KMS-11 (cell line): ENCODE measurements around the gene VDR.

ENCODE experiments used
- H2AFZ ChIP-seq: fragments of 200-600 bp; sonication (generic); 2 replicates; pipeline ENCODE4 v1.6.1; 2016; ENCODE audit warnings: antibody characterized with exemption, mixed run types, low read depth
- H3K27ac ChIP-seq: fragments of 200-600 bp; sonication (generic); 2 replicates; pipeline ENCODE4 v1.6.1; 2016; ENCODE audit warnings: mild to moderate bottlenecking, mixed run types
- H3K27me3 ChIP-seq: fragments of 200-600 bp; sonication (generic); 2 replicates; pipeline ENCODE4 v1.6.1; 2017; ENCODE audit warnings: mild to moderate bottlenecking, low read depth, mixed run types, moderate library complexity; ENCODE audit not compliant: insufficient read depth
- H3K36me3 ChIP-seq: fragments of 200-600 bp; sonication (generic); 2 replicates; pipeline ENCODE4 v1.6.1; 2017; ENCODE audit warnings: mild to moderate bottlenecking, mixed run types; ENCODE audit not compliant: insufficient read depth
- H3K4me1 ChIP-seq: fragments of 200-600 bp; sonication (generic); 2 replicates; pipeline ENCODE4 v1.6.1; 2016; ENCODE audit warnings: mild to moderate bottlenecking, low read depth, mixed run types; ENCODE audit not compliant: poor library complexity, severe bottlenecking
- H3K4me2 ChIP-seq: fragments of 200-600 bp; sonication (generic); 2 replicates; pipeline ENCODE4 v1.7.0; 2016; ENCODE audit warnings: mild to moderate bottlenecking, mixed run types
- H3K4me3 ChIP-seq: fragments of 200-600 bp; sonication (generic); IDR thresholded peaks from 2 replicates; pipeline ENCODE4 v1.6.1; 2017; ENCODE audit warnings: low read depth, low read length, mixed read lengths; ENCODE audit not compliant: insufficient read depth
- H3K79me2 ChIP-seq: fragments of 200-600 bp; sonication (generic); 2 replicates; pipeline ENCODE4 v1.6.1; 2016; ENCODE audit warnings: low read depth, mixed run types; ENCODE audit not compliant: insufficient read depth
- H3K9ac ChIP-seq: fragments of 200-600 bp; sonication (generic); 2 replicates; pipeline ENCODE4 v1.6.1; 2016; ENCODE audit warnings: mild to moderate bottlenecking, mixed run types
- H4K20me1 ChIP-seq: fragments of 200-600 bp; sonication (generic); 2 replicates; pipeline ENCODE4 v1.6.1; 2016; ENCODE audit warnings: mild to moderate bottlenecking, mixed run types; ENCODE audit not compliant: insufficient read depth
- TF ChIP-seq, protein P1 (sequence below): fragments of 200-600 bp; sonication (generic); conservative IDR thresholded peaks from 2 replicates; pipeline ENCODE4 v1.6.1; 2017; ENCODE audit warnings: low read depth, mild to moderate bottlenecking, antibody characterized with exemption, low read length, moderate library complexity, mixed read lengths

Gene VDR

DNA sequence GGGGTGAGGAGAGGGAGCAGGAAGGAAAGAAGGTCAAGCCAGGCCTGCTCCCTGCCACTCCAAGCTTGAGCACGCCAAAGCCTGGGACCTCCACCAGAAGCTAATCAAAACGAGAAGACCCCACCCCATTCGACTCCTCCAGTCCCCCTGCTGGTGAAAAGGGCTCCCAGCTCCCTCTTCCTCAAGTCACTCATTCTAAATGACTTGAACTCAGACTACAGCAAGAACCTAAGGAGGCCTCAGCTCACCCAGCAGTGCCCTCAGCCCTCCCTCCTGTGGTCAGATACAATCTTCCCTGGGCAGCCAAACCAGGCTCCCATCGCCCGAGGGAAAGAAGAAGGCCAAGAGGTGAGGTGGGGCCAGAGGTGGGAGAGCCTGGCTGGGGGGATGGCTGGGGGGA is 102.5 kb downstream of the VDR start:
- Histone ChIP-seq H3K9ac (no peak overlapping the region), H3K27me3 (no peaks in the 10 kb centered on the region), H3K4me1 (peaks cover 53% of the 10 kb centered on the region), H3K79me2 (peaks cover 64% of the 10 kb centered on the region), H3K4me2 (no peak overlapping the region), H4K20me1 (no peaks in the 10 kb centered on the region), H3K4me3 (no peak overlapping the region), H2AFZ (no peak overlapping the region), H3K36me3 (no peaks in the 10 kb centered on the region; the same call in 1 of the 2 replicates), H3K27ac (no peak overlapping the region)
- TF ChIP-seq, protein P1, sequence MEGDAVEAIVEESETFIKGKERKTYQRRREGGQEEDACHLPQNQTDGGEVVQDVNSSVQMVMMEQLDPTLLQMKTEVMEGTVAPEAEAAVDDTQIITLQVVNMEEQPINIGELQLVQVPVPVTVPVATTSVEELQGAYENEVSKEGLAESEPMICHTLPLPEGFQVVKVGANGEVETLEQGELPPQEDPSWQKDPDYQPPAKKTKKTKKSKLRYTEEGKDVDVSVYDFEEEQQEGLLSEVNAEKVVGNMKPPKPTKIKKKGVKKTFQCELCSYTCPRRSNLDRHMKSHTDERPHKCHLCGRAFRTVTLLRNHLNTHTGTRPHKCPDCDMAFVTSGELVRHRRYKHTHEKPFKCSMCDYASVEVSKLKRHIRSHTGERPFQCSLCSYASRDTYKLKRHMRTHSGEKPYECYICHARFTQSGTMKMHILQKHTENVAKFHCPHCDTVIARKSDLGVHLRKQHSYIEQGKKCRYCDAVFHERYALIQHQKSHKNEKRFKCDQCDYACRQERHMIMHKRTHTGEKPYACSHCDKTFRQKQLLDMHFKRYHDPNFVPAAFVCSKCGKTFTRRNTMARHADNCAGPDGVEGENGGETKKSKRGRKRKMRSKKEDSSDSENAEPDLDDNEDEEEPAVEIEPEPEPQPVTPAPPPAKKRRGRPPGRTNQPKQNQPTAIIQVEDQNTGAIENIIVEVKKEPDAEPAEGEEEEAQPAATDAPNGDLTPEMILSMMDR = peak; percentile 47; the same call in 1 of the 2 replicates

DNA sequence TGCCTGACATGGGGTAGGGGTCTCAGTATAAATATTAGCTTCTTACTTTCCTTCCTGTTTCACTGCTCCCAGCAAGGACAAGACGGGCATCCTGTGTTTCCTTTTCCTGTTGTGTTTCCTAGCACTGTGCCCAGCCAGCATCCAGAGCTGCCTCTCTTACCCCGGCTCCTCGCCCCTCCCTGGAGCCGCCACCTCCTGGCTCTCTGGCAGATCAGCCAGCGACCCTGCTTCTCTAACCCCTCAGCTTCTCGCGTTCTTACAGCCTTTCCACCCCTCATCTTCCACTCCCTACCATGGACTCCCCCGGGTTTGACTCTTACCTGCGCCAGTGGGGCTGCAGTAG is 102.9 kb downstream of the VDR start:
- Histone ChIP-seq H3K36me3 (no peaks in the 10 kb centered on the region; the same call in 1 of the 2 replicates), H3K27ac (no peak overlapping the region; the same call in 1 of the 2 replicates), H2AFZ (no peak overlapping the region), H3K4me2 (no peak overlapping the region), H4K20me1 (no peaks in the 10 kb centered on the region), H3K27me3 (no peaks in the 10 kb centered on the region), H3K79me2 (peaks cover 59% of the 10 kb centered on the region), H3K4me3 (no peak overlapping the region), H3K4me1 (peaks cover 49% of the 10 kb centered on the region), H3K9ac (no peak overlapping the region)
- TF ChIP-seq, protein P1 = no peak

DNA sequence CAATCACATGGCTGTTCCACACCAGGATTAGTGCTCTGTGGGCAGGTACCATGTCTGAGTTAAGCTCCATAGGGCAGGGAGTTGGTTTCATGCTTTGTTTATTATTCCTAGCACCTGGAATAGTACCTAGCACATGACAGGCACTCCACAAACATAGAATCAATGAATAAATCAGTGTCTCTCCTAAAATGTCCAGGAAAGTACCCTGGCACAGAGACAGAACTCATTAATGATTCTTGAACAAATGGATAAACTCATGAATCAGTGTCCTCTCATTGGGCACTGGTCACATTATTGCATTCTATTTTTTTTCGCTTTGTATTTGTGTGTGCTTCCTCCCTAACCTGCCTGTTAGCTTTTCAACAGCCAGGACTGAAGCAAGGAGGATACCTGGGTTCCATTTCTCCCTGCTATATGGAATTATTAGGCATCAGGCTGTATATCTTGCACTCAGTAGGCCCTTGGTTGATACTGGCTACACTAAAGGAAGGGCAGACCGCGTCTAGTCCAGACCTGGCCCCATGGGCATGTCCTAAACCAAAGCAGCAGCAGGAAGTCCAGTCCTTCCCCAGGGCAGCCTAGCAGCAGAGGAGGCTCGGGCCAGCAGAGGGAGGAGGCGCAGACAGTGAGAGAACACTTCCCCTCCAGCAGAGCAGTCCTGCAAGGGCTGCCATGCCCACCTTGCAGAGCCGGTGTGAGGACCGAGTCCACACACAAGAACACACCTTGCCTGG is 103.5 kb downstream of the VDR start:
- peaks cover 54% of the 10 kb centered on the region for H3K79me2 ChIP-seq

DNA sequence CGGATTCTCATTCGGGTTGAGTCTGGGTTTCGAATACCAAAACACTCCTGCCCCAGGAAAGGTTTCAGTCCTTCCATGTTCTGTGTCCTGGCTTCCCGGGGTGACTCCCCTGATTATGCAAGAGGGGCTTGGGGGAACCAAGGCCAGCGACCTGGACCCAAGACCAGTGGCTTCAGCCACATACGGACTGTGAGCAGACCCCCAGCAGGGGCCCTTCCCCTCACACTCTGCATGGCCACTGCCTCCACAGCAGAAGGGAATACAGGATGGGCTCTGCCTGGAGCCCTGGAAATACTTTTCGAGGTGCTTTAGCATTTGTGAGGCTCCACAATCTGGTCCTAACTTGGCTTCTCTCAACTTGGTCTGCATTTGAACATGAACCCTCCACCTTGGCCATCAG is 104.2 kb downstream of the VDR start:
- Histone ChIP-seq H3K36me3 (no peaks in the 10 kb centered on the region; the same call in 1 of the 2 replicates), H3K4me2 (no peak overlapping the region), H3K4me1 (peaks cover 36% of the 10 kb centered on the region), H4K20me1 (no peaks in the 10 kb centered on the region), H3K27ac (no peak overlapping the region), H3K79me2 (peaks cover 46% of the 10 kb centered on the region), H3K27me3 (no peaks in the 10 kb centered on the region), H3K4me3 (no peak overlapping the region), H3K9ac (no peak overlapping the region), H2AFZ (no peak overlapping the region)
- TF ChIP-seq, protein P1 = no peak

More for the DNA sequence above, 103.5 kb downstream of the VDR start:
- Histone ChIP-seq H3K36me3 (no peaks in the 10 kb centered on the region; the same call in 1 of the 2 replicates), H3K4me1 (peaks cover 44% of the 10 kb centered on the region), H3K9ac (no peak overlapping the region), H3K4me3 (no peak overlapping the region), H3K4me2 (no peak overlapping the region), H3K27ac (no peak overlapping the region; the same call in 1 of the 2 replicates), H2AFZ (no peak overlapping the region), H4K20me1 (no peaks in the 10 kb centered on the region), H3K27me3 (no peaks in the 10 kb centered on the region)
- TF ChIP-seq, protein P1 = no peak
